T follicular helper cell (primary cell): ENCODE results near the gene SYVN1.
A peak's percentile ranks its signal among the peaks of the same experiment; 100 is the strongest.
"Not testable (repeated sequence)": the region's sequence is repeated elsewhere in the genome, so short reads cannot be mapped to it uniquely, and the experiment has no call there.

Source experiments
- DNase-seq: peaks from one replicate; pipeline ENCODE4 v3.0.0-alpha.2; 2020; ENCODE audit warnings: low read depth

Gene SYVN1

DNA sequence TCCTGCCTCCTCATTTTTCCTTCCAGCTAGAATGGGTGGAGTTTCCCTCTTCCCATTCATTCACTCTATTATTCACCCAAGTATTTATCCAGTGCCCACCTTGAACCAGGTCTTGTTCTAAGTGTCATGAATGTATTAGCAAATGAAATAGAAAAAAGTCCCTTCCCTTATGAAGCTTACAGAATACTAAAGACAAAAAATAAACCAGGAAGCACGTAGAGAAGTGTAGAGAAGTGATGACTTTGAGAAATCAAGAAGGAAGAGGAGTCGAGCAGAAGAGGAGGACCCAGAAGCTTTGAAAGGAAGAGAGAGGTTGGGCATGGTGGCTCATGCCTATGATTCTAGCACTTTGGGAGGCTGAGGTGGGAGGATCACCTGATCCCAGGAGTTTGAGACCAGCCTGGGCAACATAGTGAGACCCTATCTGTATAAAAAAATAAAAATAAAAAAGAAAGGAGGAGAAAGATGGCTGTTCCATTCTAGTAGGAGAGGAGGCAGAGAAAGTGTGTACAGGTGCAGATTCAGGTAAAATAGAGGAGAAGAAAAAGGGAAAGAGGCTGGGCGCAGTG is 17.1 kb upstream of the SYVN1 start:
- no peak for DNase-seq

DNA sequence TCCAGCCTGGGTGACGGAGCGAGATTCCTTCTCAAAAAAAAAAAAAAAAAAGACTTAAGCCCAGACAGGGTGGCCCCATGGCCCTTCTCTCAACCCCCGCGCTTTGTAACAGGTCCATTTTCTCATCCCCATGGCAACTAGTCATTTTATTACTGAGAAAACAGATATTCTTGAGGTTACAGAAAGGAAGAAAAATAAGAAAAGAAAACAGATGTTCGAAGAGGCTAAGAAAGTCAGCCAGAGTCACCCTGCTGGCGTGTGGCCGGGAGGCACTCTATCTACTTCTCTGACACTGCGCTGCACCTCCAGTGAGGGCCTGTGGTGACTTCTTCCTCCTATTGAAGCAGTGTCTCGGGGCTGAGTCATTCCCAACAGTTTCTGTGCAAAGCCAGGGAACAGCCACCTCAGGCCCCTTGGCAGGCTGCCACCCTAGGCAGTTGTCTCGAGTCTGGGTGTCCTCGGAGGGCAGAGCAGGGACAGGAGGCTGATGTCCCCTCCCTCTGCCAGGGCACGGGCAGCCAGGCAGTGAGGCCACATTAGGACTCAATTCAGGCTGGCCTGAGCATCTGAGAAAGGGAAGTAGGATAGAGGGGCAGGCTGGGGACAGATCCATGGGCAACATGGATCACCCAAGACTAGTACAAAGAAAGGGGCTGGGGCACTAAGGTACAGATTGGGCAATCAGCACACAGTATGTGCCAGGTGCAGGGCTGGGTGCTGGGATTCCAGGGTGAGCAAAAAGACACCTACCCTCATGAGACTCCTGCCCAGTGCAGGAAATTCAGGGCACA is 16.4 kb upstream of the SYVN1 start:
- DNase-seq: no peak

DNA sequence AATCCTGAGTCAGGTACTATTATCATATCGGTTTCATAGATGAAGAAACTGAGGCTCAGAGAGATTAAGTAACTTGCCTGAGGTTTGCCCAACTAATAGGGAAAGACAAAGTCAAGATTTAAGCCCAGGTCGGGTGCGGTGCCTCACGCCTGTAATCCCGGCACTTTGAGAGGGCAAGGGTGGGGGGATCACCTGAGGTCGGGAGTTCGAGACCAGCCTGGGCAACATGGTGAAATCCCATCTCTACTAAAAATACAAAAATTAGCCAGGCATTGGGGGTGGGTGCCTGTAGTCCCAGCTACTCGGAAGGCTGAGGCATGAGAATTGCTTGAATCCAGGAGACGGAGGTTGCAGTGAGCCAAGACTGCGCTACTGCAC is 15.8 kb upstream of the SYVN1 start:
- DNase-seq: not testable (repeated sequence)

GRCh38 chr11:65148657-65149056 is 14.3 kb upstream of the SYVN1 start:
- no peak for DNase-seq

GRCh38 chr11:65147352-65148075 is 13.2 kb upstream of the SYVN1 start:
- no peak for DNase-seq

- DNase-seq: no peak
Measured at GRCh38 chr11:65141896-65142494, 7.7 kb upstream of the SYVN1 start.

DNA sequence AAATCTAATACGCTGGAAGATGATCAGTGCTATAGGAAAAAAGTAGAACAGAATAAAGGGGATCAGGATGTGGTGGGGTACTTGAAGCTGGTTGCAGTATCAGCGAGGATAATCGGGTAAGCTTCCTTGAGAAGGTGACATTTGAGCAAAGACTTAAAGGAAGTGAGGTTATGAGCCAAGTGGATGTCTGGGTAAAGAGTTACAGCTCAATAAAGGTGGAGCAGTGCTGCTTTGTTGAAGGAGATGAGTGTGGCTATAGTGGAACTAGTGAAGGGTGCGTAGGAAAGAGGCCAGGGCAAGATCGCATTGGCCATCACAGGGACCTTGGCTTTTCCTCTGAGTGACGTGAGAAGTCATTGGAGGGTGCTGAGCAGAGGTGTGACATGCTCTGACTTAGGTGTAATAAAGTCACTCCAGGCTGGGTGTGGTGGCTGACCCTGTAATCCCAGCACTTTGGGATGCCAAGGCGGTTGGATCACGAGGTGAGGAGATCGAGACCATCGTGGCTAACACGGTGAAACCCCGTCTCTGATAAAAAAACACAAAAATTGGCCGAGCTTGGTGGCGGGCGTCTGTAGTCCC is 2.3 kb upstream of the SYVN1 start:
- DNase-seq: no peak

DNA sequence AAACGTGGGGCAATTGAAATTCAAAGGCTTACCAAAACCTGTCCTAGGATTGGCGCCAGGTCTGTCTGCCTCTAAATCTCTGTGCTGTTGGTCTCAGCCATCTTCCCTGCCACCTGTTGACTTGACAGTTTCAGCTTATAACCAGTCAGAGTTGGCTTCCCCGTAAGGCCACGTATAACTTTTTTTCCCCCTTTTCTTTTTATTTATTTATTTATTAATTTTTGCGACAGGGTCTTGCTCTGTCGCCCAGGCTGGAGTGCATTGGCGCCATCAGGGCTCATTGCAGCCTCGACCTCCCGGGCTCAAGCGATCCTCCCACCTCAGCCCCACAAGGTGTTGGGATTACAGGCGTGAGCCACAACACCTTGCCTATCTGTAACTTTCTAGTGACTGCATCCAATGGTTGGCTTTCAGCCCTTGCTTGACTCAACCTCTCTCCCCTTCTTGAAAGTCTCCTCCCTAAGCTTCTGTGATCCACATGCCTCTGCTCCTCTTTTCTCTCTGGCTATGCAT is 1.4 kb upstream of the SYVN1 start:
- DNase-seq: no peak

DNA sequence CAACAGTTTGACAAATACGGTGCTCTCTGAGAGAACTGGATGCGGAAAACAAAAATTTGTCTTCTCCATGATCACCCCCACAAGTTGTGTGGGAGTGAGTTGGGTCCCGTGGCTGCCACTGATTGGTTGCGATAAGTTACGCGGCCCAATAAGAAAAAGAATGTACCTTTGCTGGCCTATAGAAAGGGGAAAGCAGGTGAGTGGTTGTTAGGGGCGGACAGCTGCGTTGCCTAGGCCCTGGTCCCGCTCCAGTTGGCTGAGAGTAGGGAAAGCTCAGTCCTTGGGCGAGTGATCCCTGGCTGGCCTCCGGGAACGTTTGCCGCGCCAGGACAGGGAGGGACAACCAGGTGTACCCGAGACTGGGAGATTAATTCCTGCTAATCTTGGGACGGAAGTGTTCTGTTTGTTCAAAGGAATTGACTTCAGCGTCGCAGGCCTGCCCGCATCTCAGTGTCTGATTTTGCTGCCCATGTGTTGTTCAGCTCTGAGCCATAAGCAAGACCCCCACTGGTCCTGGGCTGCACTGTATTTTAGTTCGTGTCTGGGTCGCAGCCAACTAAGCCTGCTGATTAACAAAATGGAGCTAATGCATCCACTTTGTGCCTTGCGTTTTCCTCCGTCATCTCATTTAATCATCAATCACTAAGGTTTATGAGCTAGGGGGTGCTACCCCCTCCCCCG is 773 bp upstream of the SYVN1 start:
- DNase-seq: peak; percentile 81

GRCh38 chr11:65133724-65134123 is 595 bp downstream of the SYVN1 start:
- no peak for DNase-seq

- no peak for DNase-seq
Measured at GRCh38 chr11:65132988-65133700, 1.2 kb downstream of the SYVN1 start.

- DNase-seq: no peak
Measured at GRCh38 chr11:65132238-65132987, 1.9 kb downstream of the SYVN1 start.

DNA sequence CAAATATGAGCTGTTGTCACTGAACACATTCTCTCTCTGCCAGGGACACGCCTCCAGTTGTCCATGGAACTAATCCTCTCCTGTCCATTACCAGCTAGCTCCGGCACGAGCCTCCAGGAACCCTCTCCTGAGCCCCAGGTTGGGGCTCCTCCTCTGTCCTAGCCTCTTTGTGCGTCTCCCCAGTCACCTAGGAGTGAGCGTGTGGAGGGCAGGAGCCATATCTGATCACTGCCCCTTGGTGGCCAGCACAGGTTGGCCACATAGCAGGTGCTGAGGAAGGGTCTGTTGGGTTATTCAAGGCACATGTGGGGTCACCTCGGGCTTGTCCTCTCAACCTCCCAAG is 2.5 kb downstream of the SYVN1 start:
- no peak for DNase-seq

DNA sequence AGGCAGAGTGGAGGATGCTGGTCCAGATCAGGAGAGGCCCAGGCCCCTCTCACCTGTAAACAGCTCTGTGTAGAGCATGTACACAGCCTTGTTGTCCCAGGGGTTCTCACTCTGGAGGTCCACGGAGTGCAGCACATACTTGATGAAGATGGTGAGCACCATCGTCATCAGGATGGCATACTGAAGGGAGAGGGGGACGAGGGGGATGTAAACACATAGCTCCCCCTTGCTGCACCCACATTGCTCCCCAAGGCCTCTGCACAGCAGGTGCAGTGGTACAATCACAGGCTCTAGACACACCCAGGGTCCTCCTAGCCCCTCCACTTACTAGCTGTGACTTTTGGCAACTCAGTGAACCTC is 2.9 kb downstream of the SYVN1 start:
- no peak for DNase-seq

DNA sequence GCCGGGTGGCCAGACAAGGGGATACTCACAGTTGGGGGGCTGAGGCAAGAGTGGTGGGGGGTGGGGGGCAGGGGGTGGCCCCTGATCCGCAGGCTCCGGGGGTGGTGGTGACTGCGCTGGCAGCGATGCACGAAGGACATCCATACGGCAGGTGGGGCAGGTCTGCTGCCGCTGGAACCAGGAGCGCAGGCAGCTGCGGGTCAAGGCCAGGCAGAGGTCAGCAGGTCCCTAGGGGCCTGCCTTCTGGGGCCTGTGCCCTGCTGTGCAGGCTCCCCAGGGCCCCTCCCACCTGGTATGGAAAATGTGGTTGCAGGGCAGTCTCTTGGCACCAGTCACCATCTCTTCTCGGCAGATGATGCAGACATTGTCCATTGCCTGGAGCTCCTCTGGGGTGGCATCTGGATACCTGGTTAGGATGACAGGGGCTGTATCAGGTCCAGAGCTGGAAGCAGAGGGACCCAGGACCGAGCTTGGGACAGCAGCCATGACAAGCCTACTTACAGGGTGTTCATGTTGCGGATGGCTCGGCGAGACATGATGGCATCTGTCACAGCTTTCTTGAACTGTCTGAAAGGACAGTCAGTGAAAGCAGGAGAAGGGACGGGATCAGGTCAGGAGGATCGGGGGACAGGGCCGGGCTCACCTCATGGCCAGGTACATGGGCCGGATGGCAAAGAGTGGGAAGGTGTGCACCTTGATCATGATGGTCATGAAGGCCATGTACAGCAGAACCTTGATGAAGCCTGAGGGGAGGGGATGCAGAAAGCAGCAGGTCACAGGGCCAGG is 3.5 kb downstream of the SYVN1 start:
- DNase-seq: no peak

GRCh38 chr11:65129649-65130441 is 4.5 kb downstream of the SYVN1 start:
- no peak for DNase-seq

DNA sequence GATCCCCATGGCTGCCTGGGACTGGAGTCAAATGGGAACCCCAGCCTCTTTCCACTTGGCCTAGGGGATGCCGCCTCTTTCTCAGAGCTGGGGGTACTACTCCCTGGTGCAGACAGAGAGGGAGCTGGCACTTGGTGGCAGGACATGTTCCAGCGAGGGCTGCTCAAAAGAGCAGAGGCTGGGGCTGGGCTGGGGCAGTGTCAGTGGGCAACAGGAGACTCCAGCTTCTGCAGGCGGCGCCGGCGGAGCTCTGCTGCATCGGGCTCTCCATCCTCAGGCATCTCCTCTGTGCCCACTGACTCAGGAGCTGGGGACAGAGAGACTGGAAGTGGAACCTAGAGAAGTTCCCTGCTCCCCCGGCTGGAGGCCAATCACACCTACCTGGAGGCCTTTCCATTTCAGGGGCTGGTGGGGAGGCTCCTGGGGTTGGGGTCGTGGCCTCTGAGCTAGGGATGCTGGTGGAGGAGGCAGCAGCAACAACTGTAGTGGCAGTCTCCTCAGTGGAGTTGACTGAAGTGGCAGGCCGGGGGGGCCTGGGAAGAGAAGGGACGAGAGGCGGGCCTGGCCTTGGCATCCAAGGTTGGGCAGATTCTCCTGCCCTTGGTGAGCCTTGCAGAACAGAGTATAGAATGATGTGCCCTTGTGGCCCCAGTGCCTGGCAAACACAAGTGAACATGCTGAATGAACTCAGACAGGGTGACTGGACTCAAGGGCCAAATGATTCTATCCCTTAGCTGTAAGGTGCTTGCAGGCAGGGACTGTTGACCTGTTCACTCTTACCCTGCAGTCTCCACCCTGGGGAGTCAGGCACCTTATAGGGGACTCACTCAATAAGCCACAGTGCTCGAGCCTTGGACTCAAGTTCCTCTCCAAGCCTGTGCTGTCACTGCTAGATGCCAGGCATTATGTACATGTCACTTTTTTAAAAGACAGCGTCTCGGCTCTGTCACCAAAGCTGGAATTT is 5.9 kb downstream of the SYVN1 start:
- DNase-seq: no peak
